T-helper 2 cell (primary cell): ENCODE data around the gene POMC.
"Not testable (repeated sequence)": the region's sequence is repeated elsewhere in the genome, so short reads cannot be mapped to it uniquely, and the experiment has no call there.

ENCODE experiments used
- DNase-seq, 5 experiments: peaks; one replicate each; pipeline versions ENCODE4 v3.0.0 to v3.0.0-alpha.2; 2012 to 2022
- total RNA-seq, 2 donors: gene quantifications; one replicate each; lab custom pipeline; 2026; lab: John Stamatoyannopoulos, UW

Gene POMC
- total RNA-seq, result 6.2 to 13.1 reads per million in 2 donors

DNA sequence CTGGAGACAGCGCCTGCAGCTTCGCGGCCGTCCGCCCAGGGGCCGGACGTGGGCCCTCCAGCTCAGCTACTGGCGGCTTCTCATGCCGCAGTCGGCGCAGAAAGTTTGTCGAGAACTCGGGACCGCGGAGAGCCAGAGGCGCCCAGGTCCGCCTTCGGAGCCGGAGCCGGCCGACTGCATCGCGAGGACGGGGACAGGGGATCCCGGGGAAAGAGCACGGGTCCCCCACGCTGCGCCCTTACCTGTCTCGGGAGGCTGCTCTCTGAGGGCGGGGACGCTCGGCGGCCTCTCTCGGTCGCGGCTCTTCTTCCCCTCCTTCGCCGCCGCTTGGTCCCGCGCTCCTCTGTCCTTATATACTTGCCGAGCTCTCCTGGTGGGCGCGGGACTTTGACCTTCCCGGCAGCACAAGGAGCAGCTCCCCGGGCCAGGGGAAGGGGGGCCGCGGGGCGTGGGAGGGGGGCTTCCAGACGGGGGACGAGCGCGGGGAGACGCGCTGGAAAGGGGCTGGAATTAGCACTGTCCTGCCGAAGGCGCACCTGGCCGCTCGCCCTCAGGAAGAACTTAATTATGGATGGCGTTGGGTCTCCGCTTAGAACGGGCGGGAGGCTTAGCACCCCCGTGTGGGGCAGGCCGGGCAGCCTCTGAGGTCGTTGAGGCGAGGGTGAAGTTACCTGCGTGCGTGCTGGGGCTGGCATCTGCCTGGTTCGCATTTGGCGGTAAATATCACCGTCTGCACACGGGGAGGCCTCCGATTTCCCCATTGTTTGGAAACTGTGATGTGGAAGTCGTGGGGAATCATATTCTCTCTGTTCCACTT lies at the start of gene POMC:
TSS of gene POMC (minus strand) at position 325 of the 817 bp plus-strand sequence. CDS start 3,808 bp downstream, outside the sequence.
- peak in 3 of 5 experiments; percentile 8 to 28 (median 10) for DNase-seq

DNA sequence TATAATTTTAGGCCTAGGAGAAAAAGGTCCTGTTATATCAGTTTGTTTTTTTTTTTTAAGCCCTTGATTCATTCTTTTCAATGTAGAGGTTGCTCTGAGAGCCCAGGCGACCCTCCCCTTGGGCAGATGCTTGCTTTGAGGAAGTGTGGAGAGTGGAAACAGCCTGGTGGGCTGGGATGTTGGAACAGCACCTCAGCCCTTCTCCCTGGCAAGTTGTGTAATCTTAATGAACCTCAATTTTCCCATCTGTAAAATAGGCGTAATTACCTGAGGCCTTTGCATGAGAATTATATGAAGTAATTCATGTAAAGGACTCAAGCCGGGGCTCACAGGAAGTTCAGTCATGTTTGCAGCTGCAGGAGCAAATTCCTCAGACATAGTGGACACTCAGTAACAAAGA lies 49.7 kb upstream of the POMC start:
- no peak for DNase-seq

DNA sequence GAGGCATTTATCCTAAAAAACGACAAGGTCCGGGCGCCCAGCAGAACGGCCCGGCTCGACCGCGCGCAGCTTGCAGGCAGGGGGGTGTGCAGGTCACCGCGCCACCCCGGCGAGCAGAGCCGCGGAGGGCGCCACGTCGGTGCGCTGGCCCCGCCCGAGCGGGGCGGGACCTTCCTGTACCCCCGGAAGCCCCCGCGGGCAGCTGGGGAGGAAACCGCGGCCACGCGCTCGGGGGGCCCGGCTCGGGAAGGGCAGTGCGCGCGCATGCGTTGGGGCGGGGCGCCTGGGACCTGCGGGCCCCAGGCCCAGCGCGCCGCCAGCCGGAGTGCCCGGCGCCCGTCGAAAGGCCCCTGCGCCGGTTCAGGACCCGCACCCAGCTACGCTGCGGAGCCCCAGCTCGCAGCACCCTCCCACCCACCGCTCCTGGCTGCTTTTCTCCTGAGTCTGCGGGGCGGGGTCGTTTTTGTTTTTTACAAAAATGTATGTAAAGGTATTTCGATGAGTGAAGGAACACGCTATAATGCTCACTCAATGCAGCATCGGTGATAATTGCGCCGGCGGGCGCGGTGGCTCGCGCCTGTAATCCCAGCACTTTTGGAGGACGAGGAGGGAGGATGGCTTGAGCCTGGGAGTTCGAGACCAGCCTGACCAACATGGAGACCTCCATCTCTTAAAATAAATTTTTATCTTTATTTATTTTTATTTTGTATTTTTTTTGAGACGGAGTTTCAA lies 47.7 kb upstream of the POMC start:
- DNase-seq, result peak; percentile 67 to 93 (median 80)

DNA sequence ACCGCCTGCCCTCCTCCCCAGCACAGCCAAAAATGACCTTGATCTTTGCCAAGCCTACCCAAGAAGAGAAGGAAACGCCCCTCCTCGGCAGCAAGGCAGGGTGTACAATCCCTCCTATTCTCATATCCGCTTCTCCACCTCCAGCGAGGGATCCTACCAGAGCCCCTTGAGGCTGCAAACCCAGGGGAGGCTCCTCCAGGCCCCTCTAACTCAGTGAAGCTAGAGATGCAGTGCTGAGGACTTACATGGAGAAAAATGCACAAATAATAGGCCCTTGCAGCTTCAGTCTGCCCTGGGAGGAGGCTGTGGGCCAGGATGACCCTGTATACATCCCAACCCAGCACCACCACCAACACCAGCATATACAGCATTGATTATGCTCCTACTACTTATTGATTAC lies 46.9 kb upstream of the POMC start:
- DNase-seq, result no peak

DNA sequence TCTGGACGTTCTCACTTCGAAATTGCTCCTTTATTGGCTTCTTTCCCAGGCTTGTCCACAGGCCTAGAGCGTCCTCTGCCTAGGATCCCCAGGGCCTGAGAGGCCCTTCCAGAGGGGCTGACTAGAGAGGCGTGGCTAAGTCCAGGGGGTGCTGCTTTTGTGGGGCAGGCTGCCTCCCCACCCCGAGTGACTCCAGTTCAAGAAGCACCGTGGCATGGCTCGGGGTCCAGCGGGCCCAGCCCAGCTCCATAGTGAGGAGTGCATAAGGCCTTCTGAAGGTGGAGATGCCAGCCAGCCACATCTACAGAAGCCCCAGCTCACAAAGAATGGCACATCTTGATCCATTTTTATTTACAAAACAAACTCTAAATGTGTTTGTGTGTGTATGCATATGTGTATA lies 44.8 kb upstream of the POMC start:
- DNase-seq, result no peak

DNA sequence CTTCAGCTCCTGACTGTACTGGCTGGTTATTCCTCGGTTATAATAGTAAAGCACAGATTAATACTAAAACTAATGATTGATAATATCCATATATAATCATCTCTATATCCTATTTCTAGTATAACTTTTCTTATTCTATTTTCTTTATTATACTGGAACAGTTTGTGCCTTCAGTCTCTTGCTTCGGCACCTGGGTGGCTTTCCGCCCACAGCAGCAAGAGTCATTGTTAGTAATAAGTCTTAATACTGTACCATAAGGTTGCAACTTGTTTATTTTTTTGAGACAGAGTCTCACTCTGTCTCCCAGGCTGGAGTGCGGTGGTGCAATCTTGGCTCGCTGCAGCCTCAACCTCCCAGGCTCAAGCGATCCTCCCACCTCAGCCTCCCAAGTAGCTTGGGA lies 42.5 kb upstream of the POMC start:
- DNase-seq, result not testable (repeated sequence)

DNA sequence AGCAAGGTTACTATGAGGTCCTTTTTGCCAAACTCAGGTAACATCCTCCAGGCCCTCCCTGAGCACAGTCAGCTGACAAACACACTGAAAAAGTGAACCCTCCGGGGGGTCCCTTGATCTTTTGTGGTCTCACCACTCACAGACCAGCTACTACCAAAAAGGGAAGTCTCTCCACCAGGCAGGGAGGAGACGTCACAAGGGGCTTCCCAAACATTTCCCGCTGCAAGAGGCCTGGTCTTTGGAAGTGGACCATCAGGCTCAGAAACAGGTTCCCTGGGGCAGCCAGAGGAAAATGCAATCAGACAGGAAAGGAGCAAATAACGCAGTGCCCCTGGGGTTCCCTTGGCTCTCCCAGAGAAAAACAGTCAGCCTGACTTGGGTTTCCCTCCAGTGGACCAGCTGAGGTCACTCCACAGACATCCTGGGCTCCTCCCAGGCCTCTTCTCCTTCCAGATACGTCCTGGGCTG lies 38.7 kb upstream of the POMC start:
- DNase-seq, result no peak

DNA sequence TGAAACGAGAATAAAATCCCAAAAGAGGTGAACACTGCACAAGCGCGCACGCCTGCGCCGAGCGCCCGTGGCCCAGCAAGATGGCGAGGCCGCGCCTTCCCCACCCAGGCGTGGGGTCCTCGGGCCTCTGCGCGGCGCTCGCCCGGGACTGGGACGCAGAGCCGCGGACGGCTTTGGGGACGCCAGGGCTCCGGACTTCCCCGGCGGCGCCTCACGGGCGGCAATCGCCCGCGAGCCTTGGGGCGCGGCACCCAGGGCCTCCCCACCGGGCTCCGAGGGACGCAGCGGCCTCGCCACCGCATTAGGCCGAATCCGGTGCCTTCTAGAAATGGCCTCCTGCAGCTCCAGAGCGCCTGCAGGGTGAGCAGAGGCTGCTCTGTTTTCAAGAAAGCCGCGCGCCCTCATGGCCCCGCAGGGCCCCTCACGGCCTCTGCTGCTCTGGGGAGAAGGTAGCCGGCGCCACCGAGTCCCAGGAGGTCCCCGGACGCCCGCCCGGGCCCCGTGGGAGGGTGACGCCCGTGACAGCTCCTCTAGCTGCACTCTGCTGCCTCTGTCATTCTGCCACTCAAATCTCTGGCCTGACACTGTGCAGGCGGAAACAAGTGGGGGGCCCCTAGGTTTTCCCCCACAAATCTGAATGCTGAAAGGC lies 35.9 kb upstream of the POMC start:
- peak in 1 of 5 experiments; percentile 28 for DNase-seq

DNA sequence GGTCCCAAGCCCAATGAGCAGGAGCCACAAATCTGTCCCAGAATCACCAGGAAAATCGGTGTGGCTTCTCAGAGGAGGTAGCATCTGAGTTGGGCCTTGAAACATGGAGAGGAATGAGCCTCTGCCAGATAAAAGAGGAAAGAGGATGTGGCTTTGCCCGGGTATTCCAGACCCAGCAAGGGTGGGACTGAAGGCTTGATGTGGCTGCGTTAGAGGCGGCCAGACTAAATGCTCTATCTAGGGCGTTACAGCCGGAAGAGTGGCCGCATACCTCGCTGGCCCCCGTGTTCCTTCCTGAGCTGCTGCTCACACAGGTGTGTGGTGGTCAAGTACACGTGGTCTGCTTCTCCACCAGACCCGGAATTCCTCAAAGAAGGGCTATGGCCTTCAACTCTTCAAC lies 33.9 kb upstream of the POMC start:
- no peak for DNase-seq

DNA sequence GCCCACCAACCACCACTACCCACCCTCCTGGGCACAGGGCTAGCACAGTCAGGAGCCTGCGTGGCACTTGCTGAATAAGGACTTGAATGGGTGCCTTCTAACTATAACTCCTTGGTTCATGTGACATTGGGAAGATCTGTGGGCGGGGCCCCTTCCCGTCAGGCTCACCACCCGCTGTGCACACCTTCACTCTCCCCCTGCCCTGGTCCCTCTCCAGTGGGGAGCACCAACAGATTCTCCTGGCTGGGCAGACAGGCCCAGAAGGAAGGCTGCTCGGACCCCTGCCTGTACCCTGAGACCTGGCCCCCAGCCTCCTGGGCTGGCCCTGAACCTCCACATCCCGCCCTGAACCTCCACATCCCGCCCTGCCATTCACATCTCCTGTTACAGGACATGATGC lies 33.4 kb upstream of the POMC start:
- no peak for DNase-seq

DNA sequence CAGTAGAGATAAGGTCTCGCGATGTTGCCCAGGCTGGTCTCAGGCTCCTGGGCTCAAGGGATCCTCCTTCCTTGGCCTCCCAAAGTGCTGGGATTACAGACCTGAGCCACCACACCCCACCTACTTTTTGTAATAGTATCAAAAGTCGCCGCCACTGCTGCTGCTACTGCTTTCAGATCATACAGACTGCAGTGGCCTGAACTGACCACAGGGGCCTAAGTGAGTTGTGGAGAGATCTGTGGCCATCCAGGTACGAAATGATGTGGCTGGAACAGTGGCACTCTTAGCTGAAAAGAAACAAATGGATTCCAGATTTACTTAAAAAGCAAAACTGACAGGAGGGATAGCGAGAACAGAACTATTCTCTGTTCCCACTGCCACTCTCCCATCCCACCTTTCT lies 32.9 kb upstream of the POMC start:
- no peak for DNase-seq

DNA sequence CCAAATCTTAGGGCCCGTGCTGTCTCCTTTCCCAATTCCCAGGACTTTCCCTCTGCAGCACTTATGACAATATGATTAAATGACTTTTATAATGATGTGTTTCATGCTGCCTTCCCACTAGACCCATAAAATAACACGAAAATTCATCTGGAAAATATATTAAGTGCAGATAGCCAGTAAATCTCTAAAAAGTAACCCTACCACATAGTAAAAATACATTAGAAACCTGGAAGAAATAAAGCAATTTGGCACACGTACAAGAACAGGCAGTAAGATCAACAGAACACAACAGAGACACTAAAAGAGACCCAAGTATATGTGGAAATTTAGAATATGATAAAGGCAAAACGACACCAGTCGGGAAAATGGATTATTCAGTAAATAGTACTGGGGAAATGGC lies 30.2 kb upstream of the POMC start:
- no peak for DNase-seq

DNA sequence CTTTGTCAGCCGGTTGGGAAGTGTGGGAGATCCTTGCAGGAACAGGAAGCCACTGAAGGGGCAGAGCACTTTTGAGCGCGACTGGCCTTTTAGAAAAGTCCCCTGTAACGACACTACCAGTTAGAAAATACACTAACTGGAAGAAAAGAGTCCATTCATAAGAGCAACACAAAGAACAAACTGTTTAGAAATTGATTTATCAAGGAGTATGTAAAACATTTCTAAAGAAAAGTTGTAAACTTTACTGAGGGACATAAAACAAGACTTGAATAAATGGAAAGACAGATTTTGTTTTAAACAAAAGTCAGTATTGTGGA lies 29.8 kb upstream of the POMC start:
- DNase-seq, result no peak

DNA sequence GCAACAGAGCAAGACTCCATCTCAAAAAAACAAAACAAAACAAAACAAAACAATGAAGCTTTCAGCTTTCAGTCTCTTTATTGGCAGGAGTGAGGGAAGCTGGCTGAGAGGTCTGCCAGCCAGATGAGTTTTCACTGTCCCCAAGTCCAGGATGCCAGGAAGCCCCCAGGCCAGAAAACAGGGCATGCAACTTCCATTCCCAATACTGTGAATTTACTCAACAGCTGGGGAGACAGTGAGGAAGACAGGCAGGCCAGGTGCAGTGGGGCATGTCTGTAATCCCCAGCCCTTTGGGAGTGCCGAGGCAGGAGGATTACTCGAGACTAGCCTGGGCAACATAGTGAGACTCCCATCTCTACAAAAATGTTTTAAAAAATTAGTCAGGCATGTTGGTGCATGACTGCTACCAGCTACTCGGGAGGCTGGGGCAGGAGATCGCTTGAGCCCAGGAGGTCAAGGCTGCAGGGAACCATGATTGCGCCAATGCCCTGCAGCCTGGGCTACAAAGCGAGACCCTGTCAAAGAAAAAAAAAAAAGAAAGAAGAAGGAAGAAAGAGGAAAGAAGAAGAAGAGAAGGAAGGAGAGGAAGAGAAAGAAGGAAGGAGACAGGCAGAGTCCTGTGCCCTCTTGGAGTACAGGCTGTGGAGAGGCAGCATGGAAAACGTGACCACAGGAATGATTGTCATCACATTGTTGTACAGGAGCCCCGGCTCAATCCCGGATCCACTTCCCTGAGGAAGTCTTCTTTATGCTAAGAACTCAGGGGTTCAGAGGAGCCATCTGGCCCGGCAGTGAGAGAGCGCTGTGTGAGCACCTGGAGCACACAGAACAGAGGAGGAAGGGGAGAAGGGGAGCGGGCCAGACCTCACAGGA lies 29.2 kb upstream of the POMC start:
- no peak for DNase-seq

DNA sequence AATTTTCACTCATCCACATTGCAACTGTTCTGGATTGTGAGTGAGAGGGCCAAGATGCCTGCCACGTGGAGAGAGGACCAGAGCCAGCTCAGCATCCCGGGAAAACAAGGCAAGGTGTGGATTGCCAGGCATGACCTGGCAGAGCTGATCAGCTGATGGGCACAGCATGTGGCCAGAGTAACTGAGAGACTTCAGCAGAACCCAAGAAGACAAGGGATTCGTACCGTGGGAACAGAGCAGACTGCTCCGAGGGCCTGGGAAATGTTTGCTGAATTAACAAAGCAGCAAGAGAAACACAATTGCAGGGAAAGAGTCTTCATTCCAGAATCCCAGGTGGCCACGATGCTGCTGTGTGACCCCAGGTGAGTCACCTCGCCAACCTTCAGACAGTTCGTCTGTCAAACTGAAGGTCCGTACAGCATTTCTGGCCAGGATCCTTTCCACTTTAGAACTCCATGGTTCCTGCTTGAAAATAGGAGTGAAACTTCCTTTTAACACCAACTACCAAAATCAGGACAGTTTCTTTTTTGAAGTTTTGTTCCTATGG lies 26.3 kb upstream of the POMC start:
- DNase-seq, result no peak

DNA sequence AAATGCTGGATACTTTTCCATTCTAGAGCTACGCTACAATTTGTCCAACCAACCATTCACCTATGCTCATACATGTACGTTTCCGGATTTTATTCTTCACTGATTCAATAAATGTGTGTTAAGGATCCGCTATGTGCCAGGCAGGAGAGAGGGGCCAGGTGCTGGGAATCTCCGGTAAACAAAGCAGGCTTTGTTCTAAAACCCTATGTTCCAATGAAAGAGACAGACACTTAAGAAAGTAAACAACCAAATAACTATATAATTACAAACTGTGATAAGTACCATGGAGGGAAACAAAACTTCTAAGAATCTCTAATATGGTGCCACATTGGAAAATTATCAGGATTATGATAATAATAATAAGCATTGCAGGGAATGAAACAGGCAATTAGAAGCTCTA lies 22.2 kb upstream of the POMC start:
- no peak for DNase-seq

DNA sequence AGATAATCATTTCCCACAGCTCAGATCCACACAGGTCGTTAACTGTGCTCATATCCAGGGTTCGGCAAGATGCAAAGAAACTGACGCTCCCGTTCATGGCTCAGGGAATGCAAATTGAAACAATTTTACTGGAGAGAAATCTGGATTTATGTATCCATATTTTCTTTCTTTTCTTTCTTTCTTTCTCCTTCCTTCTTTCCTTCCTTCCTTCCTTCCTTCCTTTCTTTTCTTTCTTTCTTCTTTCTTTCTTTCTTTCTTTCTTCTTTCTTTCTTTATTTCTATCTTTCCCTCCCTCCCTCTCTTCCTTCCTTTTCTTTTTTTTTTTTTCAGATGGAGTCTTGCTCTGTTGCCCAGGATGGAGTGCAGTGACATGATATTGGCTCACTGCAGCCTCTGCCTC lies 20.0 kb upstream of the POMC start:
- DNase-seq, result no peak

DNA sequence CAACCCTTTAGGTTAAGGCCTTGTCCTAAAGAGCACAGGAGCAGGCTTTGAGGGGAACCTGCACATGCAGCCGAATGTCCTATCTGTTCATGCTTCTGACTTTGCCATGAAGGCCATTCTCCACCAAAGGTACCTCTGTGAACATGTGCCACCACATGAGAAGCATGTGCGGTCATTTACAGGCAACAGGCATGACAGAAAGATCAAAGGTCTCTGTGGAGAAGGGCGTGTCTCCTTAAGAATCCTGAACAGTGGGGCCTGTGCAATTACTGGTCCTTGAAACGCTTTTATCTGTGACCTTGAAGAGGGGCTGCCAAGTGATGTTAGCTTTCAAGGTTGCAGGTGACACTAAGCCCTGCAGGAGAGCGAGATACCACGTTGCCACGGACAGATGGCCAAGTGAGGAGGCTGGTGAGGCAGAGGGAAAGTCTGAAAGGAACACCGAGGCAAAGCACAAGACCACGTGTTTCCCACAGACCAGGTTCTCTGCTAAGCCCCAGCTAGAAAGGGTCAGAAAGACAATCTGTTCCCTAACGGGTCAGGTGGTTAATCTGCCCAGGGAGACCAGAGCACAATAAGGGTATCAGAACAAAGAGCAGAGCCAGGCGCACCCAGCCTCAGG lies 19.5 kb upstream of the POMC start:
- no peak for DNase-seq

DNA sequence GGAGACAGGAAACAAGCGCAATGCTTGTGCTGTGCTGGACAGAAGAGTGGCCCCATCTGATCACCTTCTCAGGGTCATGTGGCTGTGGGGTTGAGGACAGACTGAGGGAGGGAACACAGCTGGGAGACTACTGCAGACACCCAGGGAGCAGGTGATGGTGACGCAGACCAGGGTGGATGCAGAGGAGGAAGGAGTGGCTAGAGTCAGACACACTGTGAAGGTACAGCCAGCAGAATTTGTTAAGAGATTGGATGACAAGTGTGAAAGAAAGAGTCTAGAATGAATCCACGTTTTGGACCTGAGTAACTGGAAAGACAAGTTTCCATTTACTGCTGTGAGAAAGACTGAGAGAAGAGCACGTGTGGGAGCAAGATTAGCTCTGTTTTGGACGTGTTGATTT lies 15.9 kb upstream of the POMC start:
- DNase-seq, result no peak

DNA sequence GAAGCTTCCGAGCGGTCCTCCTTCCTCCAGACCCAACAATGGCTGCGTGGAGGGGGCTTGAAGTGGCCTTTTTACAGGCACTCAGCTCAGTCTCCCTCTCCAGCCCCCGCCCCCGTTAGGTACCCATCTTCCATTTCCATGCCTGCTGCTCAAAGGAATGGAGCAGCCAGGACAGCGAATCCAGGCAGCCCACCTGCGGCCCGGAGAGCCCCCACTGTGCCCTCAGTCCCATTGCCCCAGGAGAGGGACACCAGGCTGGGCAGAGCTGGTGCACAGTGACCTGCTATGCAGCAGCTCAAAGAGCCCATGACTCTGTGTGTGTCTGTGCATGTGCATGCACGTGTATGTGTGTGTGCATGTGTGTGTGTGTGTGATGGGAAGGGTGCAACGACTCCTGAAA lies 10.6 kb upstream of the POMC start:
- no peak for DNase-seq

DNA sequence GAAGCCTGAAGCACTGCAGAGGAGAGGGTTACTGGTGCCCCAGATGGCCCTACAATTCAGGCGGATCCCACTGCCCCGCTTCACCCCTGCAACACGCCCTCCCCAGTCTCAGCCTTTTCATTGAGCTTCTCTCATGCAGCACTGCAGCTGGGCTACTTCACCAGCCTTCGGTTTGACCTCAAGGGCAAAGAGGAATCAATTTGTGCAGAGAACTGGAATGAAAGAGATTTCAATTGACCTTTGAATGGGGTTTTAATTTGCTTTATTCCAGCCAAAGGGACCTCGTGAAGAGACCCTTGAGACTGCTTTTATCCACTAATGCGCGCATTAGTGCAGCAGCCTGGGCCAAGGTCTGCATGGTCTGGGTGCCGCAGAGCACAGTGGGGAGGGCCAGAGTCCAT lies 8.8 kb upstream of the POMC start:
- DNase-seq, result no peak
